ENCODE results near the gene HOXD12.

The HOXD12 gene

DNA sequence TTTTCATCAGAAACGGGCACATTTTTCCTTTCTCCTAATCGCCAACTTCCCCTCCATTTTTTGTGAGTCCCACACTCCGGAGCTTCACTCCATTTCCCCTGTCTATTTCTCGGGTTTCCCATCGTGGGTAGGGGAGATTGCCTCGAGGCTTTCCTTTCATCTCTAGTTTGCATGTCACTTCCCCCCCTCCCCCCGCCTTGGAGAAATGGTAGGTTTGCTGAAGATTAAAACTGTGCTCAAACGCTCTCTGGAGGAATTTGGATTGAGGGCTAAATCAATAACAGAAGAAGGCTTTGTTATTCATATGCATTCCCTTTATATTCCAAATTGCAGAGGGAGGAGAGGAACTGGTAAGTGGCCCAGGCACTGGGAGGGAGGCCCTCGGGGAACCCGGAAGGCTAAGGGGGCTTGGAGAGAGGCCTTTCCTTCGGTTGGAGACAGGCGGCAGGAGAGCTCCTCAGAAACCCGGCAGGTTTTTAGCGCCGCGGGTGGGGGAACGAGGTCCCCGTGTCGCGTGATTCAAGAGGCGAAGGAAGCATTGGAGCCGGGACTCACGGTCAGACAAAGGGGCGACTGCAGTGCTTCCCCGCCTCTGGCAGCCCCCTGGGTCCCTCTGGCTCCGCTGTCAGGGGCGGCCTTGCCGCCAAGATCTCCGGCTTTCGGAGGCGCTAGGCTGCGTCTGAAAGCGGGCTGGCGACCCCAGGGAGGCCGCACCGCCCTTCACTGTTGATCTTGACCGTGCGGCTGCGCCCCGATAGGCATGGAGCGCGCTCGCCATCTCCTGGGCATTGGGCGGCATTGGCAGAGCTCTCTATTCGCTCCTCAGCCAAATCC lies 2.4 kb upstream of the HOXD12 start:
- H3K79me2 ChIP-seq (ENCODE audit: low read length): no peaks in the 10 kb centered on the region
- peak overlapping the region; percentile 81 for H2AFZ ChIP-seq (ENCODE audit: low read length)
- H3K36me3 ChIP-seq (replicated peaks; ENCODE audit: insufficient read depth, low read length): no peaks in the 10 kb centered on the region
- TF ChIP-seq, protein P1, sequence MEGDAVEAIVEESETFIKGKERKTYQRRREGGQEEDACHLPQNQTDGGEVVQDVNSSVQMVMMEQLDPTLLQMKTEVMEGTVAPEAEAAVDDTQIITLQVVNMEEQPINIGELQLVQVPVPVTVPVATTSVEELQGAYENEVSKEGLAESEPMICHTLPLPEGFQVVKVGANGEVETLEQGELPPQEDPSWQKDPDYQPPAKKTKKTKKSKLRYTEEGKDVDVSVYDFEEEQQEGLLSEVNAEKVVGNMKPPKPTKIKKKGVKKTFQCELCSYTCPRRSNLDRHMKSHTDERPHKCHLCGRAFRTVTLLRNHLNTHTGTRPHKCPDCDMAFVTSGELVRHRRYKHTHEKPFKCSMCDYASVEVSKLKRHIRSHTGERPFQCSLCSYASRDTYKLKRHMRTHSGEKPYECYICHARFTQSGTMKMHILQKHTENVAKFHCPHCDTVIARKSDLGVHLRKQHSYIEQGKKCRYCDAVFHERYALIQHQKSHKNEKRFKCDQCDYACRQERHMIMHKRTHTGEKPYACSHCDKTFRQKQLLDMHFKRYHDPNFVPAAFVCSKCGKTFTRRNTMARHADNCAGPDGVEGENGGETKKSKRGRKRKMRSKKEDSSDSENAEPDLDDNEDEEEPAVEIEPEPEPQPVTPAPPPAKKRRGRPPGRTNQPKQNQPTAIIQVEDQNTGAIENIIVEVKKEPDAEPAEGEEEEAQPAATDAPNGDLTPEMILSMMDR (IDR thresholded peaks at IDR 0.05; ENCODE audit: low read length): peak; percentile 86
- TF ChIP-seq EZH2phosphoT487 (IDR thresholded peaks at IDR 0.05; ENCODE audit: low read length): no peak
- H3F3A ChIP-seq (ENCODE audit: insufficient read depth, low read length): peaks cover 17% of the 10 kb centered on the region
- no peaks in the 10 kb centered on the region for H3K9me2 ChIP-seq (replicated peaks; ENCODE audit: insufficient read depth, low read length)
- H3K27me3 ChIP-seq (replicated peaks; ENCODE audit: insufficient read depth, low read length): no peaks in the 10 kb centered on the region; the same call in 1 of the 2 replicates
- H3K27ac ChIP-seq (ENCODE audit: low read length): peak overlapping the region; percentile 81
- H4K20me1 ChIP-seq (ENCODE audit: insufficient read depth, low read length): no peaks in the 10 kb centered on the region
- 0 out of 2 replicates have a peak, but pooled peaks cover 5% of the 10 kb centered on the region for H3K4me1 ChIP-seq (ENCODE audit: low read length)
- peak overlapping the region; percentile 66 for H3K4me3 ChIP-seq (ENCODE audit: low read length)
- peak overlapping the region; percentile 95 for H3K4me2 ChIP-seq (ENCODE audit: low read depth, low read length)
- peak; percentile 84 for DNase-seq
- H3K9me3 ChIP-seq (replicated peaks; ENCODE audit: insufficient read depth, low read length): no peaks in the 10 kb centered on the region
- peak overlapping the region; percentile 60 for H3K9ac ChIP-seq (ENCODE audit: low read length)

DNA sequence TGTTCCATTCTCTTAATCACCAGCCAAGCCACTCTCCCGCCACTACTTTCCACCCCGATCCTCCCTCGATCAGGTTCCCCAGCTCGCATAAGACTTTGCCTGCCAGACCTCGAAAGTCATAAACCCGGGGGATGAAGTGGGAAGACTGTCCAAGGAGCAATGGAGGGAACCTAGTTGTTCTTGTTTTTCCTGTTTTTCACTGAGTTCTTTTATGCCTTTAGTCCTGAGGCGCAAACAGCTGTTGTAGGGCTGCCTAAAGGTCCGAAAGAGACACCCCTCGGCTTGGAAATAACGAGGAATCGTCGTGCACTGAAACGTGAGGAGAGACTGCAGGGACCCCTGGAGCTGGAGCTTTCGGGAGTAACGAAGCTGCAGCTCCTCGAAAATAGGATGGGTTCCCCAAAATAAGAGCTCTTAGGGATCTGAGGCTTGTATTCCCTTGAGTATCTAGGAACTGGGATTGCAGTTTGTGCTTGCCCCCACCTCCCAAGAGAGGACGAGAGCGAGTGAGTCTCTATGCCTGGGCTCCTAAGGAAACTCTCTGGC lies 1.7 kb upstream of the HOXD12 start:
- Histone ChIP-seq H3K9ac (ENCODE audit: low read length) (peak overlapping the region; percentile 60; the same call in 1 of the 2 replicates), H3K4me3 (ENCODE audit: low read length) (peak overlapping the region; percentile 66), H3K4me1 (ENCODE audit: low read length) (0 out of 2 replicates have a peak, but pooled peaks cover 5% of the 10 kb centered on the region), H3K4me2 (ENCODE audit: low read depth, low read length) (peak overlapping the region; percentile 95), H3F3A (ENCODE audit: insufficient read depth, low read length) (peaks cover 17% of the 10 kb centered on the region), H3K27me3 (replicated peaks; ENCODE audit: insufficient read depth, low read length) (no peaks in the 10 kb centered on the region; the same call in 1 of the 2 replicates), H3K9me2 (replicated peaks; ENCODE audit: insufficient read depth, low read length) (no peaks in the 10 kb centered on the region), H3K79me2 (ENCODE audit: low read length) (no peaks in the 10 kb centered on the region), H3K9me3 (replicated peaks; ENCODE audit: insufficient read depth, low read length) (no peaks in the 10 kb centered on the region), H3K27ac (ENCODE audit: low read length) (no peak overlapping the region), H3K36me3 (replicated peaks; ENCODE audit: insufficient read depth, low read length) (no peaks in the 10 kb centered on the region), H2AFZ (ENCODE audit: low read length) (peak overlapping the region; percentile 81), H4K20me1 (ENCODE audit: insufficient read depth, low read length) (no peaks in the 10 kb centered on the region)
- TF ChIP-seq EZH2phosphoT487 (IDR thresholded peaks at IDR 0.05; ENCODE audit: low read length): no peak
- TF ChIP-seq EZH2 (optimal IDR thresholded peaks at IDR 0.05; ENCODE audit: low read depth, low read length): no peak
- TF ChIP-seq, protein P1 (IDR thresholded peaks at IDR 0.05; ENCODE audit: low read length): no peak; the same call in 1 of the 2 replicates
- DNase-seq: no peak

DNA sequence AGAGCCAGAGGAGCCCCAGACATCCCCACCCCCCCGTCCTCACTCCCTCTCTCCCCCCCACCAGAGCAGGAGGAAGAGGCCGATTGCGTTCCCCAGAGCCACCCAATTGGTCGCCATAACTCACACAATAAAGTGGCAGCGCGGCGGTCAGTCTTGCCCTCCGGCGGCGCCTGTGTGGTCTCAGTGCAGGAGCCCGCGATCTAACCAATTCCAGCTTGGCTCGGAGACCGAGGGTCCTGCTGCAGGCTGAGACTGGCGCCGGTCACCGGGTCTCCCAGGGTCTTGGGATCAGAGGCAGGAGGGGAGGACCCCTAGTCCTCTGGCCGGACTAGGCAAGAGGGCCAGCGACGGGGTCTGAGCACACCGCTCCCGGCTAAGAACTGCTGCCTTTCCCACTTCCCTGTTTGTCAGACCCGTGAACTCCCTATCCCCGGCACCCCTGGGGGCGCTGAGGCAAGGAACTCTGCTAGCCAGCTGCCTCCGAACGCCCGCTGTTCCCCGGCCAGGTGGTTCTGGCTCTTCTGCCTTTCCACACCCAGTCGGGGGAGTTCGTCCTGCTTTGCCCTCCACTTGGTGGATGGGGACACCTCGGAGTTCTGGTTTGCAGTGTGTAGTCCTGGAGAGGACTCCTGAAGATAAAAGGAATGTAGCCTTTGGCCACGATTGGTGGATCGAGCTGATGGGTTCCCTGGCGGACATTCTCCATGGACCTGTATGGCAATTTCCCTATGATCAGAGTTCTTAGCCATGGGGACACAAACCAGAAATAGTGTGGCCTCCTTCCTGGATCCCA lies 1.0 kb upstream of the HOXD12 start:
- Histone ChIP-seq H3K9me2 (replicated peaks; ENCODE audit: insufficient read depth, low read length) (no peaks in the 10 kb centered on the region), H3K27me3 (replicated peaks; ENCODE audit: insufficient read depth, low read length) (no peaks in the 10 kb centered on the region; the same call in 1 of the 2 replicates), H3K4me1 (ENCODE audit: low read length) (0 out of 2 replicates have a peak, but pooled peaks cover 5% of the 10 kb centered on the region), H3K4me2 (ENCODE audit: low read depth, low read length) (peak overlapping the region; percentile 95), H4K20me1 (ENCODE audit: insufficient read depth, low read length) (no peaks in the 10 kb centered on the region), H3K9me3 (replicated peaks; ENCODE audit: insufficient read depth, low read length) (no peaks in the 10 kb centered on the region), H3K79me2 (ENCODE audit: low read length) (no peaks in the 10 kb centered on the region), H3K9ac (ENCODE audit: low read length) (no peak overlapping the region; the same call in 1 of the 2 replicates), H3K4me3 (ENCODE audit: low read length) (peak overlapping the region; percentile 66), H2AFZ (ENCODE audit: low read length) (peak overlapping the region; percentile 81), H3K36me3 (replicated peaks; ENCODE audit: insufficient read depth, low read length) (no peaks in the 10 kb centered on the region), H3K27ac (ENCODE audit: low read length) (no peak overlapping the region), H3F3A (ENCODE audit: insufficient read depth, low read length) (peaks cover 17% of the 10 kb centered on the region)
- no peak for TF ChIP-seq EZH2 (optimal IDR thresholded peaks at IDR 0.05; ENCODE audit: low read depth, low read length)
- TF ChIP-seq, protein P1 (IDR thresholded peaks at IDR 0.05; ENCODE audit: low read length): no peak
- TF ChIP-seq EZH2phosphoT487 (IDR thresholded peaks at IDR 0.05; ENCODE audit: low read length): no peak
- DNase-seq: no peak

All from MM.1S (cell line).